Measurements from ENCODE around the gene EVI2B.
"Not testable (repeated sequence)": the region's sequence is repeated elsewhere in the genome, so short reads cannot be mapped to it uniquely, and the experiment has no call there.

The EVI2B gene

DNA sequence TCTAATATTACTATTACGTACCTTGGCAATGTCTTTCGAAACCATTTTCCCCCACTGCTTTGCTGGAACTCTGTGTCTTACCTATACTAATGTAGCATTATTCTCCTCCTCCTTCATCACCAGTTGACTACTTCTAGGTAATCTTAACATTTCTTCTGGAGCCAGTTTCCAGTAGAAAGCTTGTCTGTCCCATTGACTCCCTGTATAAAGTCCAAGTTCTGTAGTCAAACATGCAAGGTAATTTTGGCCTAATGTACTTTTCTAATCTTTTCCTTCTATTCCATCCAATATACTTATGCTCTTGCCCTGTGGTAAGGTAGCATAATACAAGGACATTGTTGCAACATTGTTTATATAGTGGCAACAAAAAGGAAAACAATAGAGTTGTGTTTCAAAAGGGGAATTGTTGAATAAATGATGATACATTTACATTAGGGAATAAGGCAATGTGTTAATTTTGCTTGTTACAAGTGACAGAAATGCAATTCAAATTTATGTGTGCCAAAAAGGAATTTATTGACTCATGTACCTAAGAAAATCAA is 44.7 kb downstream of the EVI2B start:
- no peak for DNase-seq

DNA sequence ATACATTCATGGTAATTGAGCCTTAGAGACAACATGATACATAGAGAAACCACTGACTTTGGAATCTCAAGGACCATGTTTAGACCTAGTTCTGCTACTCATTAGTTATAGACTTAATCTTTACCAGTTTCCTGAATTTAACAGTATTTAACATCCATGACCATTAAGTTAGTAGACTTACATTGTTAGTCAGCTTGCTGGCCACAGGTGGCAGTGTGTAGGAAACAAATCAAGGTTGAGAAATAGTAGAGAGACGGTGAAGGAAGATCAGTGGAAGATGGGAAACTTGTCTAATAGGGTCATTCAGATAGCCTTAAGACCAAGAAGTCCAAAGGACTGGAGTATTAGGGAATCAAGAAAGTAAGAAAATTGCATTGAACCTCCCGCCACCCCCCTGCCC is 47.8 kb downstream of the EVI2B start:
- peak; percentile 35 for DNase-seq

DNA sequence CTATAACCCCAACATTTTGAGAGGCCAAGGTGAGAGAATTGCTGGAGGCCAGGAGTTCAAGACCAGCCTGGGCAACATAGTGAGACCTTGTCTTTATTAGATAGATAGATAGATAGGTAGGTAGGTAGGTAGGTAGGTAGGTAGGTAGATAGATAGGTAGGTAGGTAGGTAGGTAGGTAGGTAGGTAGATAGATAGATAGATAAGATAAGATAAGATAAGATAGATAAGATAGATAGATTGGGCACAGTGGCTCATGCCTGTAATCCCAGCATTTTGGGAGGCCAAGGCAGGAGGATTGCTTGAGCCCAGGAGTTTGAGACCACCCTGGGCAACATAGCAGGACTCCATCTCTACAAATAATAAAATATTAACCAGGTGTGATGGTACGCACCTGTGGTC is 50.9 kb downstream of the EVI2B start:
- not testable (repeated sequence) for DNase-seq

DNA sequence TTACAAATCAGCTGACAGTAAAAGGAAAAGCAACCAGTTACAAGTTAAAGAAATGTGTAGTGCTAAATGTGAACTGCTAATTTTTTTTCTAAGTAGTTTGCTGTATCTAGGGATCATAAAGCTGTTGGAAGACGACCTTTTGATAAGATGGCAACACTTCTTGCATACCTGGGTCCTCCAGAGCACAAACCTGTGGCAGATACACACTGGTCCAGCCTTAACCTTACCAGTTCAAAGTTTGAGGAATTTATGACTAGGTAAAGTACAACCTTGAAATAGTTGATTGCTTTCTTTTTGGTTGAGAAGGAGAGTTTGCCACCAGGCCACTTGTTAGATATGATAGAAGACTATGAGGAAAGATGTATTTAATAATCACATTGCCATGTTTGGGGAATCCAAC is 52.3 kb downstream of the EVI2B start:
- DNase-seq, result no peak

DNA sequence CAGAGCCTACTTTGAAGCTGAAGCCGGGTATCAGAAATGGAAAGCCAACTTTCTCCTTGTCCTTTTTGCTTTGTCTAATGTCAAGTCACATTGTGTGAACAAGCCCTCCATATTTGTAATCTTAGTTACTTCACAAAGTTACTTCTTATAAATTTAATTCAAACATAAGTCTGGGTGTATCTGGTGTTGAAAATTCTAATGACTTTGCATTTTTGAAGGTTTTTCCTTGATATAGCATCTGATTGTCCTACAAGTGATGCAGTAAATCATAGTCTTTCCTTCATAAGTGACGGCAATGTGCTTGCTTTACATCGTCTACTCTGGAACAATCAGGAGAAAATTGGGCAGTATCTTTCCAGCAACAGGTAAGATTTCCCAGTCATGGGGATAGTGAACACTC is 53.7 kb downstream of the EVI2B start:
- DNase-seq, result no peak

DNA sequence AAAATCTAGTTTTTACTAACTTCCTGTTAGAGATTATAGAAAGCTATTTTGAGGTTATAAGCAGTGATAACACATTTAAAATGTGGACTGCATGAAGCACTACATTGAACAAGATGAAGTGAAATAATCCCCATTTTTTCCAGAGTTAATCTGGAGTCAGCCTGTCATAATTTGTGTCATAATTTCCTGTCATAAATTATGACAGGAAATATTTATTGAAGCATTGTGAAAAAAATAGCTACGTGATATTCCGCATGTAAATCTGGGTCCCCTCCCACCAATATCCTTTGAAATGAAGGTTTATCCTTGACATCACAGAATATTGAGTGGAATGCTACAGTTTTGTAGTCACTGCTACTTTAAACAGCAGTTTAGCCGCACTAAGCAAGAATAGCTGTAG is 56.9 kb downstream of the EVI2B start:
- DNase-seq, result no peak

DNA sequence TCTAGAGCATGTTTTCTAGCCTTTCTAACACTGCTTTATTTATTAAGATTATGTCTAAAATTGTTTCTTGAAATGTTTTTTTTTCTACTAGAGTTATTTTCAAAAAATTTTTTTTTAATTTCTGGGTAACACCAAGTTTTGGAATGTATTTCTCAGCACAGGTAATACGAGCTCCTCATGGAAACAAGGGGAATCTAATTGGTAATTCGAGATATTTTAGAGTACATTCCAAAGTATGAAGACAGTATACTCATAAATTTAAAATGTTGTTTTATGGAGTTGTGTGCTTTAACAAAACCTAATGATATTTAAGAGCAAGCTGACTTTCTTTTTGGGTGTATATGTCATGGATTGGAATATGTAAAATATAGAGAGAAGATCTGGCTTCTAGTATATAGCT is 59.2 kb downstream of the EVI2B start:
- no peak for DNase-seq
